IPS-18c (cell line): ENCODE measurements around the gene LRP3.
A peak's percentile ranks its signal among the peaks of the same experiment; 100 is the strongest.

Source experiments
- H3K4me3 ChIP-seq: 2 replicates; pipeline ENCODE4 v1.7.0; 2013; ENCODE audit warnings: low read depth, mild to moderate bottlenecking, low read length, moderate library complexity; ENCODE audit not compliant: insufficient read depth
- H3K9me3 ChIP-seq: one replicate; pipeline ENCODE4 v1.6.1; 2013; ENCODE audit warnings: mild to moderate bottlenecking, low read length, moderate library complexity; ENCODE audit not compliant: control insufficient read depth, insufficient read depth

Gene LRP3

GRCh38 chr19:33224694-33225457 is 30.7 kb downstream of the LRP3 start:
- Histone ChIP-seq H3K4me3 (peak overlapping the region; percentile 61), H3K9me3 (peaks cover 3% of the 10 kb centered on the region)

- peaks cover 3% of the 10 kb centered on the region for H3K9me3 ChIP-seq
- peak within 1 kb of the TSS; percentile 61 for H3K4me3 ChIP-seq
Observed at GRCh38 chr19:33225458-33225926, 31.4 kb downstream of the LRP3 start, which contains the start of gene SLC7A10. SLC7A10 (minus strand) TSS chr19:33225850; CDS start chr19:33225703, 147 bp downstream.

GRCh38 chr19:33226550-33227241 is 32.6 kb downstream of the LRP3 start:
- H3K4me3 ChIP-seq, result peak overlapping the region; percentile 50

GRCh38 chr19:33227242-33227650 is 33.1 kb downstream of the LRP3 start:
- peak overlapping the region; percentile 38 for H3K4me3 ChIP-seq
- H3K9me3 ChIP-seq, result peaks cover 3% of the 10 kb centered on the region

More at GRCh38 chr19:33226550-33227241, 32.6 kb downstream of the LRP3 start:
- H3K9me3 ChIP-seq, result peaks cover 3% of the 10 kb centered on the region

GRCh38 chr19:33227870-33228599 is 33.9 kb downstream of the LRP3 start:
- Histone ChIP-seq H3K9me3 (peaks cover 3% of the 10 kb centered on the region), H3K4me3 (no peak overlapping the region)

DNA sequence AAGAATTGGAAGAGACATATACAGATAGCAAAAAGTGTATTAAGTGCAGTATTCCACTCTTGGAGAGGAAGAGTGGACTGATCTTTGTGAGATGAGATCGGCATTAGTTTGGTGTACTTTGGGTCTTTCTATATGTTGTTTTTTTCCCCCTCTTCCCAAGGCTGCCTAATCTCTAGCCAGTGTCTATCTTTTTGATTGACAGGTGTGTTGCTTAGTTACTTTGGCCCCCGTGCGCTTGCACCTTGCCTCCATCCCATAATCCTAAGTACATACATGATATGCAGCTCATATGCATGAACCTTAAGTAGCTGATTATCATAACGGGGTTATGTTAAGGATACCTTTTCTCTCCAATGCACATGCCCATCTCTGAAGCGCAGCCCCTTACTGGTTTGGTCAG is 35.8 kb downstream of the LRP3 start:
- peaks cover 3% of the 10 kb centered on the region for H3K9me3 ChIP-seq
- H3K4me3 ChIP-seq, result no peak overlapping the region

GRCh38 chr19:33231511-33231910 is 37.4 kb downstream of the LRP3 start:
- H3K9me3 ChIP-seq, result peaks cover 3% of the 10 kb centered on the region
- H3K4me3 ChIP-seq, result no peak overlapping the region

DNA sequence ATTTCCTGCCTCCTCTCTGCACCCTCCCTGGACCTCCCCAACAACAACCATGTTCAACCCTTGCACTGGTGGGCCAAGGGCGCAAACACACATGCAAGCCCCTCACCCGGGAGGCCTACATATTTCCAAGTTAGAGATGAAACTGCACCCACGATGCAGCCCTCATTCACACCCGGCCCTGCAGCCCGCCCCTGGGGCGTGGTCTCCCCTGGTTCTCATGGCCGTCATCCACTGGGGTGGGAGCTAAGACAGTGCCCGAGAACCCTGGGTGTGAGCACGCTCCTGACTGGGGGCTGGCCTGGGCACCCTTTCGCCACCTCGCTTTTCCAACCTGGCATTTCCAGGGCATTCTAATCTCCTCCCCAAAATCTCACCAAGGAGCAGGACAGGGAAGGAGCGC is 38.5 kb downstream of the LRP3 start:
- H3K4me3 ChIP-seq, result no peak overlapping the region
- no peaks in the 10 kb centered on the region for H3K9me3 ChIP-seq

- Histone ChIP-seq H3K9me3 (no peaks in the 10 kb centered on the region), H3K4me3 (no peak overlapping the region)
Observed at GRCh38 chr19:33233056-33233873, 39.1 kb downstream of the LRP3 start.

- H3K4me3 ChIP-seq, result no peak overlapping the region
Observed at GRCh38 chr19:33234092-33234491, 40.0 kb downstream of the LRP3 start.

GRCh38 chr19:33234736-33235135 is 40.6 kb downstream of the LRP3 start:
- no peaks in the 10 kb centered on the region for H3K9me3 ChIP-seq
- H3K4me3 ChIP-seq, result no peak overlapping the region

More at GRCh38 chr19:33234092-33234491, 40.0 kb downstream of the LRP3 start:
- H3K9me3 ChIP-seq, result no peaks in the 10 kb centered on the region

GRCh38 chr19:33235269-33235995 is 41.3 kb downstream of the LRP3 start:
- Histone ChIP-seq H3K9me3 (no peaks in the 10 kb centered on the region), H3K4me3 (no peak overlapping the region)

DNA sequence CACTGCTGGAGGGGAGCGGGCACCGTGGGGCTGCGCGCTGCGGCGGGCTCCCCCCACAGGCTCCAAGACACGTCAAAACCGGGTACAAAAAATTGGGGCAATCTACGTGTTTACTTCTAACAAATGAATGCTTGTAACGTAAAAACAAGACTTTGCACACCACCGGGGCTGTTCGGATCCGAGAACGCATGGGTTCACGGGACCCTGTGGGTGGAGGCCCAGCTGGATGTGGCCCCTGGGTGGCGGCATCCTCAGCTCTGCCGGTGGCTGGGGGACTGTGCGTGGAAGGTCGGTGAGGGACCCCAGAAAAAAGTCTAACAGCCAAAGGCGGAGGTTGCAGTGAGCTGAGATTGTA is 41.8 kb downstream of the LRP3 start:
- Histone ChIP-seq H3K4me3 (no peak overlapping the region), H3K9me3 (no peaks in the 10 kb centered on the region)

- H3K9me3 ChIP-seq, result no peaks in the 10 kb centered on the region
- no peak overlapping the region for H3K4me3 ChIP-seq
Observed at GRCh38 chr19:33236696-33237390, 42.7 kb downstream of the LRP3 start.

- H3K9me3 ChIP-seq, result no peaks in the 10 kb centered on the region
- no peak overlapping the region for H3K4me3 ChIP-seq
Observed at GRCh38 chr19:33238481-33239149, 44.5 kb downstream of the LRP3 start.
